B cell (primary cell): ENCODE measurements around the gene FCRL6.

Experiments
- CTCF ChIP-seq: fragments of 200-600 bp; IDR thresholded peaks from one replicate; pipeline ENCODE4 v1.8.0; 2022; ENCODE audit warnings: antibody characterized with exemption, mild to moderate bottlenecking
- EZH2 ChIP-seq: IDR thresholded peaks from 2 replicates; pipeline ENCODE4 v1.6.1; 2012; ENCODE audit warnings: borderline replicate concordance, low read depth, mild to moderate bottlenecking, moderate library complexity, low read length; ENCODE audit not compliant: insufficient read depth, poor library complexity, severe bottlenecking

- TF ChIP-seq CTCF = no peak
- TF ChIP-seq EZH2 = no peak
Measured at GRCh38 chr1:159763686-159764085, 38.5 kb upstream of the FCRL6 start.
